Esophagus squamous epithelium (tissue), 5 donors: ENCODE results near the gene STXBP4. TPM values are rescaled to one million over a fixed set of nuclear protein-coding genes. Genes with fewer than 3 reads are reported as not detected.
A peak's percentile ranks its signal among the peaks of the same experiment; 100 is the strongest.

Experiments
- DNase-seq: peaks from one replicate; lab custom pipeline; 2025; lab: John Stamatoyannopoulos, UW
- H3K27ac ChIP-seq, 4 donors: fragments of 200-600 bp; sonication (generic); one replicate each; pipeline ENCODE4 v1.5.1; 2016 to 2019; ENCODE audit warnings: mild to moderate bottlenecking in 1 of 4
- H3K27me3 ChIP-seq, 4 donors: fragments of 200-600 bp; sonication (generic); 1 replicate in 3 of 4; 2 replicates in 1 of 4; pipeline versions ENCODE4 v1.5.1 to v1.6.0; 2017 to 2021; ENCODE audit warnings: antibody characterized with exemption in 1 of 4
- H3K36me3 ChIP-seq, 3 donors: fragments of 200-600 bp; sonication (generic); one replicate each; pipeline ENCODE4 v1.5.1; 2016 to 2019
- H3K4me1 ChIP-seq, 3 donors: fragments of 200-600 bp; sonication (generic); one replicate each; pipeline ENCODE4 v1.5.1; 2017 to 2019
- H3K4me3 ChIP-seq, 4 donors: fragments of 200-600 bp; sonication (generic); 1 replicate in 3 of 4; 2 replicates in 1 of 4; pipeline ENCODE4 v1.5.1; 2016 to 2019; ENCODE audit warnings: mild to moderate bottlenecking in 2 of 4, moderate library complexity in 1 of 4
- H3K9me3 ChIP-seq, 3 donors: fragments of 200-600 bp; sonication (generic); one replicate each; pipeline ENCODE4 v1.5.1; 2016 to 2019
- CTCF ChIP-seq, 6 experiments: fragments of 450-650 bp in 4 of 6; fragments of 200-600 bp in 2 of 6; sonication (generic) in 2 of 6; IDR thresholded peaks; one replicate each; pipeline ENCODE4 v1.5.1; 2016 to 2019; ENCODE audit warnings: antibody characterized with exemption in 6 of 6, mild to moderate bottlenecking in 4 of 6, moderate library complexity in 4 of 6
- POLR2A ChIP-seq, 4 donors: fragments of 450-650 bp; IDR thresholded peaks; one replicate each; pipeline ENCODE4 v1.6.1; 2017; ENCODE audit warnings: antibody characterized with exemption in 4 of 4, mild to moderate bottlenecking in 4 of 4, moderate library complexity in 3 of 4
- WGBS, 2 donors: methylation state at CpG; one replicate each; pipeline ENCODE4 v1.1.5; 2018; 5-methylcytosine and 5-hydroxymethylcytosine counted together
- intact Hi-C: fragments of 100-400 bp; cut with DNase I; formaldehyde crosslinking; loops from one replicate; pipeline ENCODE4 v1.15.0; 2022
- total RNA-seq, 4 donors: library from RNA; depleted of rRNA; stranded (reverse); fragments of >200 nt; gene quantifications; one replicate each; pipeline ENCODE4 v1.1.0, GENCODE V29; 2016
- donor health status: DM: yes; HTN: yes; CAD: no.

STXBP4 gene
- total RNA-seq, 4 donors from 2014 or later: 0.61 to 23.5 (median 13.3) TPM

GRCh38 chr17:55005520-55005919 lies 37.0 kb downstream of the STXBP4 start:
- no peak for DNase-seq
- Histone ChIP-seq H3K36me3 (peaks cover 0 to 10% (median 4%) of the 10 kb centered on the region in 3 donors), H3K27ac (no peak overlapping the region), H3K4me1 (no peaks in the 10 kb centered on the region), H3K9me3 (no peaks in the 10 kb centered on the region), H3K4me3 (no peak overlapping the region), H3K27me3 (no peaks in the 10 kb centered on the region)
- intact Hi-C loops: no loop called here
- WGBS, 2 donors: 81 to 87% methylated on average over 1 of the region's 1 CpG
- TF ChIP-seq POLR2A (IDR thresholded peaks at IDR 0.05): no peak
- TF ChIP-seq CTCF (IDR thresholded peaks at IDR 0.05): peak in 3 of 6 experiments; percentile 21 to 48 (median 29)

GRCh38 chr17:55023626-55024025 lies 55.1 kb downstream of the STXBP4 start:
- Histone ChIP-seq H3K36me3 (no peaks in the 10 kb centered on the region), H3K27ac (no peak overlapping the region), H3K4me3 (no peak overlapping the region), H3K27me3 (no peaks in the 10 kb centered on the region), H3K9me3 (no peaks in the 10 kb centered on the region), H3K4me1 (no peaks in the 10 kb centered on the region)
- intact Hi-C loops: no loop called here
- no peak for DNase-seq
- 0 to 40% methylated on average over 1 of the region's 1 CpG for WGBS, 2 donors
- TF ChIP-seq CTCF (IDR thresholded peaks at IDR 0.05): no peak
- no peak for TF ChIP-seq POLR2A (IDR thresholded peaks at IDR 0.05)

GRCh38 chr17:55037828-55038227 lies 69.3 kb downstream of the STXBP4 start:
- Histone ChIP-seq H3K9me3 (no peaks in the 10 kb centered on the region), H3K4me1 (no peaks in the 10 kb centered on the region), H3K27ac (no peak overlapping the region), H3K27me3 (no peaks in the 10 kb centered on the region), H3K4me3 (no peak overlapping the region), H3K36me3 (no peaks in the 10 kb centered on the region)
- intact Hi-C loops: no loop called here
- no peak for DNase-seq
- TF ChIP-seq CTCF (IDR thresholded peaks at IDR 0.05) (no peak), POLR2A (IDR thresholded peaks at IDR 0.05) (no peak)
- WGBS, 2 donors: 0 to 40% methylated on average over 1 of the region's 1 CpG

DNA sequence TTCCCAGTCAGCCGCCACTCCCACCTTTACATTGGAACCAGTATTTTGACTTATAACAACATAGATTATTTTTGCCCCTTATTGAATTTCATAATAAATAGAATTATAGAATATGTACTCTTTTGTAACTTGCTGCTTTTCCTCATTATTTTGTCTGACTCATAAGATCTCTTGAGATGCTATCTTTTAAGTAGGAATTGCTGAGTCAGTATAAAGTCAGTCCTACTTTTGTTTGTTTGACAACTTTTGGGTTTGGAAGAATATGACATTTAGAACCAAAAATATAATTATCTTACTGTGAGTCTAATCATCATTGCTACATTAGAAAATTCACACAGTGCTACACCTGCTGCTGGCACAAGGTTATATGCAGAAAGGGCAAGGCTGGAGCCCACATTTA lies 69.7 kb downstream of the STXBP4 start:
- H3K9me3 ChIP-seq: no peaks in the 10 kb centered on the region
- H3K36me3 ChIP-seq: peaks cover 0 to under 1% (median 0%) of the 10 kb centered on the region in 3 donors
- TF ChIP-seq CTCF (IDR thresholded peaks at IDR 0.05) (no peak), POLR2A (IDR thresholded peaks at IDR 0.05) (no peak)
- intact Hi-C loops: no loop called here
- H3K27me3 ChIP-seq: no peaks in the 10 kb centered on the region
- no peaks in the 10 kb centered on the region for H3K4me1 ChIP-seq
- no peak for DNase-seq
- 94 to 100% methylated on average over 1 of the region's 1 CpG for WGBS, 2 donors
- no peak overlapping the region for H3K27ac ChIP-seq
- no peak overlapping the region for H3K4me3 ChIP-seq

- DNase-seq: no peak
- no peak for TF ChIP-seq POLR2A (IDR thresholded peaks at IDR 0.05)
- TF ChIP-seq CTCF (IDR thresholded peaks at IDR 0.05): no peak
- Histone ChIP-seq H3K27me3 (no peaks in the 10 kb centered on the region), H3K4me1 (no peaks in the 10 kb centered on the region), H3K27ac (no peak overlapping the region), H3K36me3 (peaks cover 0 to 15% (median 0%) of the 10 kb centered on the region in 3 donors), H3K9me3 (no peaks in the 10 kb centered on the region), H3K4me3 (no peak overlapping the region)
- intact Hi-C loops: no loop called here
- 67 to 77% methylated on average over 4 of the region's 4 CpGs for WGBS, 2 donors
Measured at GRCh38 chr17:55040611-55041010, 72.0 kb downstream of the STXBP4 start.
